ENCODE results near the gene MED17. TPM values are rescaled to one million over a fixed set of nuclear protein-coding genes. Genes with fewer than 3 reads are reported as not detected.

Gene MED17
- 44.2 and 45.4 TPM in 2 replicates for total RNA-seq (2014; rRNA removed; shearing (Covaris generic))

GRCh38 chr11:93784145-93784934, at the start of gene MED17:
MED17 (plus strand) TSS chr11:93784282; CDS start chr11:93784514, 232 bp downstream.
- DNase-seq (ENCODE audit: low spot score): peak; percentile 98

- DNase-seq (ENCODE audit: low spot score): no peak
These were observed 49.5 kb upstream of the MED17 start for GRCh38 chr11:93734427-93735222.

GRCh38 chr11:93735627-93736026, 48.5 kb upstream of the MED17 start:
- no peak for DNase-seq (ENCODE audit: low spot score)

GRCh38 chr11:93736129-93736528, 48.0 kb upstream of the MED17 start:
- DNase-seq (ENCODE audit: low spot score): no peak

GRCh38 chr11:93737904-93738612, 46.0 kb upstream of the MED17 start:
- peak; percentile 51 for DNase-seq (ENCODE audit: low spot score)

GRCh38 chr11:93738647-93739081, 45.4 kb upstream of the MED17 start:
- peak; percentile 49 for DNase-seq (ENCODE audit: low spot score)

GRCh38 chr11:93740031-93740729, 43.9 kb upstream of the MED17 start:
- DNase-seq (ENCODE audit: low spot score): peak; percentile 77

- DNase-seq (ENCODE audit: low spot score): peak; percentile 86
These were observed 43.4 kb upstream of the MED17 start for GRCh38 chr11:93740730-93741093.

GRCh38 chr11:93741094-93741881, 42.8 kb upstream of the MED17 start, which contains the start of the genes C11orf54 and TAF1D:
C11orf54 (plus strand) TSS chr11:93741672; CDS start chr11:93747394, 5,722 bp downstream.
TAF1D (minus strand) TSS chr11:93741495; CDS start chr11:93739304, 2,191 bp downstream.
- DNase-seq (ENCODE audit: low spot score): peak; percentile 100

- peak; percentile 89 for DNase-seq (ENCODE audit: low spot score)
These were observed 42.2 kb upstream of the MED17 start for GRCh38 chr11:93741882-93742226.

GRCh38 chr11:93743291-93743690, 40.8 kb upstream of the MED17 start:
- DNase-seq (ENCODE audit: low spot score): no peak

GRCh38 chr11:93744669-93745004, 39.4 kb upstream of the MED17 start:
- no peak for DNase-seq (ENCODE audit: low spot score)

GRCh38 chr11:93745005-93745755, 38.9 kb upstream of the MED17 start:
- peak; percentile 29 for DNase-seq (ENCODE audit: low spot score)

GRCh38 chr11:93746101-93746500, 38.0 kb upstream of the MED17 start:
- DNase-seq (ENCODE audit: low spot score): no peak

GRCh38 chr11:93747122-93747521, 37.0 kb upstream of the MED17 start:
- no peak for DNase-seq (ENCODE audit: low spot score)

- no peak for DNase-seq (ENCODE audit: low spot score)
These were observed 33.1 kb upstream of the MED17 start for GRCh38 chr11:93751001-93751400.

GRCh38 chr11:93753241-93753640, 30.8 kb upstream of the MED17 start:
- DNase-seq (ENCODE audit: low spot score): no peak

GRCh38 chr11:93756748-93757147, 27.3 kb upstream of the MED17 start:
- no peak for DNase-seq (ENCODE audit: low spot score)

- DNase-seq (ENCODE audit: low spot score): no peak
These were observed 26.8 kb upstream of the MED17 start for GRCh38 chr11:93757301-93757700.
